SK-N-MC (cell line): ENCODE results near the gene NKAIN2.
"Not testable (repeated sequence)": the region's sequence is repeated elsewhere in the genome, so short reads cannot be mapped to it uniquely, and the experiment has no call there.

Experiments used
- DNase-seq: peaks from one replicate; pipeline ENCODE4 v3.0.0-alpha.2; 2011; ENCODE audit warnings: low read depth, low spot score
- H3K27ac ChIP-seq: fragments of 200-600 bp; sonication (generic); 2 replicates; pipeline ENCODE4 v1.5.1; 2016; ENCODE audit warnings: mixed run types
- H3K36me3 ChIP-seq: fragments of 200-600 bp; sonication (generic); 2 replicates; pipeline ENCODE4 v1.6.1; 2017; ENCODE audit warnings: antibody characterized with exemption, low read length, mixed read lengths; ENCODE audit not compliant: insufficient read depth
- H3K4me3 ChIP-seq: fragments of 200-600 bp; sonication (generic); 2 replicates; pipeline ENCODE4 v1.5.1; 2016
- H3K9ac ChIP-seq: fragments of 200-600 bp; sonication (generic); 2 replicates; pipeline ENCODE4 v1.8.0; 2017; ENCODE audit warnings: mixed run types, mixed read lengths; ENCODE audit not compliant: insufficient read length
- H3K9me3 ChIP-seq: fragments of 200-600 bp; sonication (generic); 2 replicates; pipeline ENCODE4 v1.6.1; 2017; ENCODE audit warnings: low read depth, mild to moderate bottlenecking, antibody characterized with exemption, low read length, moderate library complexity, mixed read lengths
- EZH2 ChIP-seq: fragments of 200-600 bp; sonication (generic); IDR thresholded peaks from one replicate; pipeline ENCODE4 v1.6.1; 2017; ENCODE audit warnings: antibody characterized with exemption
- FOXP2 ChIP-seq: optimal IDR thresholded peaks from 2 replicates; pipeline ENCODE3; 2011; ENCODE audit warnings: mild to moderate bottlenecking, moderate library complexity; ENCODE audit not compliant: insufficient read depth; ENCODE audit errors: extremely low read length, control extremely low read depth
- POLR2AphosphoS5 ChIP-seq: IDR thresholded peaks from 2 replicates; pipeline ENCODE4 v1.6.1; 2012; ENCODE audit warnings: mild to moderate bottlenecking, low read depth, low read length, borderline replicate concordance

Gene NKAIN2

GRCh38 chr6:123902738-123903313, 99.2 kb downstream of the NKAIN2 start:
- no peak overlapping the region for H3K4me3 ChIP-seq
- TF ChIP-seq EZH2 (no peak), POLR2AphosphoS5 (no peak), FOXP2 (no peak)
- H3K9ac ChIP-seq, result no peak overlapping the region
- H3K27ac ChIP-seq, result no peak overlapping the region
- H3K9me3 ChIP-seq, result no peaks in the 10 kb centered on the region
- DNase-seq, result no peak
- H3K36me3 ChIP-seq, result no peaks in the 10 kb centered on the region

GRCh38 chr6:123904228-123904627, 100.6 kb downstream of the NKAIN2 start:
- no peak overlapping the region for H3K9ac ChIP-seq
- no peaks in the 10 kb centered on the region for H3K36me3 ChIP-seq
- H3K27ac ChIP-seq, result no peak overlapping the region
- no peak overlapping the region for H3K4me3 ChIP-seq
- DNase-seq, result no peak
- no peaks in the 10 kb centered on the region for H3K9me3 ChIP-seq
- no peak for TF ChIP-seq FOXP2
- no peak for TF ChIP-seq POLR2AphosphoS5
- TF ChIP-seq EZH2, result no peak

- Histone ChIP-seq H3K9ac (no peak overlapping the region), H3K9me3 (no peaks in the 10 kb centered on the region), H3K27ac (no peak overlapping the region), H3K36me3 (no peaks in the 10 kb centered on the region), H3K4me3 (no peak overlapping the region)
- TF ChIP-seq POLR2AphosphoS5 (no peak), FOXP2 (no peak), EZH2 (no peak)
- no peak for DNase-seq
These were observed 105.1 kb downstream of the NKAIN2 start for GRCh38 chr6:123908797-123909196.

GRCh38 chr6:123909989-123910388, 106.3 kb downstream of the NKAIN2 start:
- DNase-seq, result no peak
- TF ChIP-seq FOXP2 (no peak), POLR2AphosphoS5 (no peak), EZH2 (no peak)
- H3K9me3 ChIP-seq, result no peaks in the 10 kb centered on the region
- H3K27ac ChIP-seq, result no peak overlapping the region
- no peaks in the 10 kb centered on the region for H3K36me3 ChIP-seq
- no peak overlapping the region for H3K9ac ChIP-seq
- H3K4me3 ChIP-seq, result no peak overlapping the region

GRCh38 chr6:123913863-123914262, 110.2 kb downstream of the NKAIN2 start:
- H3K9ac ChIP-seq, result no peak overlapping the region
- no peak overlapping the region for H3K27ac ChIP-seq
- TF ChIP-seq EZH2 (no peak), FOXP2 (no peak), POLR2AphosphoS5 (no peak)
- DNase-seq, result no peak
- H3K9me3 ChIP-seq, result no peaks in the 10 kb centered on the region
- H3K36me3 ChIP-seq, result no peaks in the 10 kb centered on the region
- no peak overlapping the region for H3K4me3 ChIP-seq

- H3K36me3 ChIP-seq, H3K9ac ChIP-seq, H3K4me3 ChIP-seq: not testable (repeated sequence)
These were observed 119.7 kb downstream of the NKAIN2 start for GRCh38 chr6:123923379-123923778.

GRCh38 chr6:123925350-123925749, 121.7 kb downstream of the NKAIN2 start:
- DNase-seq, result no peak
- TF ChIP-seq FOXP2 (no peak), EZH2 (no peak), POLR2AphosphoS5 (no peak; the same call in 1 of the 2 replicates)
- Histone ChIP-seq H3K36me3 (no peaks in the 10 kb centered on the region), H3K27ac (peak overlapping the region; percentile 90), H3K9ac (peak overlapping the region; percentile 27), H3K9me3 (no peaks in the 10 kb centered on the region), H3K4me3 (peak overlapping the region; percentile 57)

More at GRCh38 chr6:123923379-123923778, 119.7 kb downstream of the NKAIN2 start:
- H3K9me3 ChIP-seq, H3K27ac ChIP-seq, DNase-seq: not testable (repeated sequence)

- peak overlapping the region; percentile 27 for H3K9ac ChIP-seq
- TF ChIP-seq EZH2 (no peak), FOXP2 (no peak), POLR2AphosphoS5 (no peak)
- H3K4me3 ChIP-seq, result peak overlapping the region; percentile 57
- no peaks in the 10 kb centered on the region for H3K9me3 ChIP-seq
- H3K36me3 ChIP-seq, result no peaks in the 10 kb centered on the region
- H3K27ac ChIP-seq, result peak overlapping the region; percentile 90
- no peak for DNase-seq
These were observed 122.3 kb downstream of the NKAIN2 start for GRCh38 chr6:123925842-123926399.

GRCh38 chr6:123928529-123928928, 124.9 kb downstream of the NKAIN2 start:
- no peak for TF ChIP-seq EZH2
- TF ChIP-seq POLR2AphosphoS5, result no peak
- no peak for TF ChIP-seq FOXP2
- Histone ChIP-seq H3K36me3 (no peaks in the 10 kb centered on the region), H3K4me3 (no peak overlapping the region), H3K27ac (no peak overlapping the region), H3K9me3 (no peaks in the 10 kb centered on the region), H3K9ac (no peak overlapping the region)
- DNase-seq, result no peak
